OCI-LY7 (cell line): Measurements from ENCODE around the gene ANKFY1. TPM values are rescaled to one million over a fixed set of nuclear protein-coding genes. Genes with fewer than 3 reads are reported as not detected.

ENCODE experiments used
- BruUV-seq: library from RNA; stranded (reverse); fragments of 400-500 nt; replicated peaks from 2 replicates; lab custom pipeline; 2021; lab: Mats Ljungman, UMichigan
- CTCF ChIA-PET: fragments of 300-600 bp; sonication (Branson Sonifier 250); formaldehyde crosslinking; loops from one replicate; lab custom pipeline; 2022; ENCODE audit warnings: antibody characterized with exemption; ENCODE audit not compliant: unreplicated experiment; lab: Charles Lee
- POLR2A ChIA-PET: fragments of 300-600 bp; sonication (Branson Sonifier 250); formaldehyde crosslinking; loops from one replicate; lab custom pipeline; 2022; ENCODE audit warnings: antibody characterized with exemption; lab: Charles Lee
- DNase-seq: peaks from one replicate; pipeline ENCODE4 v3.0.0-alpha.2; 2015; ENCODE audit warnings: low spot score
- H2AFZ ChIP-seq: fragments of 200-600 bp; sonication (generic), shearing (Covaris generic); 2 replicates; pipeline ENCODE4 v1.6.1; 2014; ENCODE audit warnings: mild to moderate bottlenecking, antibody characterized with exemption, low read length, moderate library complexity
- H3K27ac ChIP-seq: fragments of 200-600 bp; sonication (generic); 2 replicates; pipeline ENCODE4 v1.5.1; 2014; ENCODE audit warnings: mixed run types, low read depth, mild to moderate bottlenecking, moderate library complexity, low read length, inconsistent platforms; ENCODE audit not compliant: poor library complexity, severe bottlenecking
- H3K36me3 ChIP-seq: fragments of 200-600 bp; sonication (generic); 2 replicates; pipeline ENCODE4 v1.6.1; 2014; ENCODE audit warnings: mild to moderate bottlenecking, antibody characterized with exemption, low read length, moderate library complexity, mixed read lengths; ENCODE audit not compliant: insufficient read depth
- H3K4me1 ChIP-seq: fragments of 200-600 bp; sonication (generic); 2 replicates; pipeline ENCODE4 v1.5.1; 2014; ENCODE audit warnings: mild to moderate bottlenecking, low read length; ENCODE audit not compliant: insufficient read depth, poor library complexity, severe bottlenecking
- H3K4me2 ChIP-seq: fragments of 200-600 bp; sonication (generic); 2 replicates; pipeline ENCODE4 v1.6.1; 2014; ENCODE audit warnings: mild to moderate bottlenecking, low read length
- H3K4me3 ChIP-seq: fragments of 200-600 bp; sonication (generic); 2 replicates; pipeline ENCODE4 v1.5.1; 2014; ENCODE audit warnings: mild to moderate bottlenecking, low read depth, low read length; ENCODE audit not compliant: poor library complexity, severe bottlenecking
- H3K79me2 ChIP-seq: fragments of 200-600 bp; sonication (generic); 2 replicates; pipeline ENCODE4 v1.6.1; 2016; ENCODE audit warnings: low read depth, mild to moderate bottlenecking, low read length, moderate library complexity, mixed read lengths; ENCODE audit not compliant: insufficient read depth
- H3K9me2 ChIP-seq: fragments of 200-600 bp; sonication (generic); 2 replicates; pipeline ENCODE4 v1.6.1; 2016; ENCODE audit warnings: mild to moderate bottlenecking, low read length, mixed read lengths; ENCODE audit not compliant: insufficient read depth
- H3K9me3 ChIP-seq: fragments of 200-600 bp; sonication (generic); 2 replicates; pipeline ENCODE4 v1.6.1; 2014; ENCODE audit warnings: mild to moderate bottlenecking, mixed run types, low read length, mixed read lengths
- H4K20me1 ChIP-seq: fragments of 200-600 bp; sonication (generic); 2 replicates; pipeline ENCODE4 v1.6.1; 2014; ENCODE audit warnings: mild to moderate bottlenecking, antibody characterized with exemption, low read length, moderate library complexity, mixed read lengths; ENCODE audit not compliant: insufficient read depth
- CTCF ChIP-seq: fragments of 200-600 bp; sonication (generic); conservative IDR thresholded peaks from 2 replicates; pipeline ENCODE4 v1.5.1; 2014; ENCODE audit warnings: mild to moderate bottlenecking, antibody characterized with exemption, low read length, moderate library complexity, mixed read lengths
- EZH2phosphoT487 ChIP-seq: fragments of 200-600 bp; sonication (generic); IDR thresholded peaks from 2 replicates; pipeline ENCODE4 v1.6.1; 2018; ENCODE audit warnings: low read depth, borderline replicate concordance, mild to moderate bottlenecking, mixed run types, antibody characterized with exemption, low read length, moderate library complexity, mixed read lengths
- intact Hi-C: fragments of 100-400 bp; cut with micrococcal nuclease; formaldehyde crosslinking; loops from one replicate; pipeline ENCODE4 v1.10.0; 2022; ENCODE audit not compliant: unreplicated experiment
- total RNA-seq, 2 experiments: library from RNA; depleted of rRNA in 1 of 2; stranded (reverse); fragments of >200 nt in 1 of 2; shearing (Covaris generic) in 1 of 2; gene quantifications; 2 replicates each; pipeline ENCODE4 v1.2.3, GENCODE V29; 2014 to 2022

The ANKFY1 gene
- total RNA-seq, 2 experiments from 2014 or later, result 25.9 to 56.7 TPM

- Histone ChIP-seq H3K4me2 (no peak overlapping the region), H4K20me1 (no peaks in the 10 kb centered on the region), H3K4me1 (peaks cover 8% of the 10 kb centered on the region), H3K9me3 (no peaks in the 10 kb centered on the region), H2AFZ (no peak overlapping the region), H3K4me3 (no peak overlapping the region), H3K9me2 (no peaks in the 10 kb centered on the region), H3K79me2 (peaks cover 3% of the 10 kb centered on the region; the same call in 1 of the 2 replicates), H3K36me3 (no peaks in the 10 kb centered on the region), H3K27ac (no peak overlapping the region)
- intact Hi-C loops, result no loop called here
- CTCF ChIA-PET, result no interaction called here
- DNase-seq, result no peak
- TF ChIP-seq CTCF, result no peak
- TF ChIP-seq EZH2phosphoT487, result no peak
- POLR2A ChIA-PET, result no interaction called here
- no TSS peak for BruUV-seq
Observed at GRCh38 chr17:4147751-4148310, 115.9 kb downstream of the ANKFY1 start.

- Histone ChIP-seq H2AFZ (no peak overlapping the region), H4K20me1 (peaks cover 6% of the 10 kb centered on the region; the same call in 1 of the 2 replicates), H3K27ac (no peak overlapping the region), H3K4me1 (peaks cover 13% of the 10 kb centered on the region), H3K79me2 (peaks cover 13% of the 10 kb centered on the region), H3K4me2 (no peak overlapping the region), H3K9me3 (no peaks in the 10 kb centered on the region), H3K36me3 (no peaks in the 10 kb centered on the region), H3K9me2 (no peaks in the 10 kb centered on the region), H3K4me3 (no peak overlapping the region)
- POLR2A ChIA-PET, result no interaction called here
- CTCF ChIA-PET, result no interaction called here
- no peak for TF ChIP-seq EZH2phosphoT487
- TF ChIP-seq CTCF, result no peak
- BruUV-seq, result no TSS peak
- DNase-seq, result no peak
- intact Hi-C loops, result no loop called here
Observed at GRCh38 chr17:4146641-4147040, 117.1 kb downstream of the ANKFY1 start.

- ChIA-PET CTCF (no interaction called here), POLR2A (interaction anchor here (0.6 to 1.2 kb wide), 4 partner anchors 9 to 258 kb away, joined by 3 to 4 read pairs (median 4); no protein-coding TSS in a partner anchor)
- intact Hi-C loops, result loop anchor here (5.0 kb wide), 1 partner anchor 413 kb away; the partner anchor contains the start of gene MYBBP1A
- Histone ChIP-seq H3K4me3 (peak overlapping the region; percentile 88), H3K27ac (peak overlapping the region; percentile 87), H3K79me2 (peaks cover 33% of the 10 kb centered on the region), H4K20me1 (peaks cover 6% of the 10 kb centered on the region; the same call in 1 of the 2 replicates), H3K9me2 (no peaks in the 10 kb centered on the region), H3K9me3 (no peaks in the 10 kb centered on the region), H3K36me3 (peaks cover 12% of the 10 kb centered on the region; the same call in 1 of the 2 replicates), H3K4me2 (peak overlapping the region; percentile 97), H3K4me1 (peaks cover 20% of the 10 kb centered on the region), H2AFZ (peak overlapping the region; percentile 74; the same call in 1 of the 2 replicates)
- no peak for TF ChIP-seq CTCF
- no peak for TF ChIP-seq EZH2phosphoT487
- TSS peak; percentile 76 for BruUV-seq
- DNase-seq, result no peak
Observed at GRCh38 chr17:4144422-4144747, 119.4 kb downstream of the ANKFY1 start.
